Smooth muscle cell of bladder (primary cell): ENCODE data around the gene CYP2A6. TPM values are rescaled to one million over a fixed set of nuclear protein-coding genes. Genes with fewer than 3 reads are reported as not detected.

Experiments used
- total RNA-seq: library from RNA; depleted of rRNA; stranded (reverse); fragments of >200 nt; gene quantifications from 2 replicates; pipeline ENCODE4 v1.2.3, GENCODE V29; 2014

Gene CYP2A6, protein sequence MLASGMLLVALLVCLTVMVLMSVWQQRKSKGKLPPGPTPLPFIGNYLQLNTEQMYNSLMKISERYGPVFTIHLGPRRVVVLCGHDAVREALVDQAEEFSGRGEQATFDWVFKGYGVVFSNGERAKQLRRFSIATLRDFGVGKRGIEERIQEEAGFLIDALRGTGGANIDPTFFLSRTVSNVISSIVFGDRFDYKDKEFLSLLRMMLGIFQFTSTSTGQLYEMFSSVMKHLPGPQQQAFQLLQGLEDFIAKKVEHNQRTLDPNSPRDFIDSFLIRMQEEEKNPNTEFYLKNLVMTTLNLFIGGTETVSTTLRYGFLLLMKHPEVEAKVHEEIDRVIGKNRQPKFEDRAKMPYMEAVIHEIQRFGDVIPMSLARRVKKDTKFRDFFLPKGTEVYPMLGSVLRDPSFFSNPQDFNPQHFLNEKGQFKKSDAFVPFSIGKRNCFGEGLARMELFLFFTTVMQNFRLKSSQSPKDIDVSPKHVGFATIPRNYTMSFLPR
- not detected in 2 replicates for total RNA-seq

DNA sequence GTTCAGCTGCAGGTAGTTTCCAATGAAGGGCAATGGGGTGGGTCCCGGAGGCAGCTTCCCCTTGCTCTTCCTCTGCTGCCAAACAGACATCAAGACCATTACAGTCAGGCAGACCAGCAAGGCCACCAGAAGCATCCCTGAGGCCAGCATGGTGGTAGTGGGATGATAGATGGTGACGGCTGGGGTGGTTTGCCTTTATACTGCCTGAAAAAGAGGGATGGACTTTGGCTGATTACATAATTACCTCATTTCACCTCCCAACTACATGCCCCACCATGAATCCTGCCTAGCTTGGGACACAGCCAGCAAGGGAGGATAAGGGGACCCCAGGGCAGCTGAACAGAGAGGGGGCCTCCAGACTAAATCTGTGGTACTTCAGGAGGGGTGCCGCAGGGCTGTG is at the start of gene CYP2A6:
CYP2A6 (minus strand) TSS at position 171 of the 400 bp plus-strand sequence; CDS start at position 150, 21 bp downstream.

DNA sequence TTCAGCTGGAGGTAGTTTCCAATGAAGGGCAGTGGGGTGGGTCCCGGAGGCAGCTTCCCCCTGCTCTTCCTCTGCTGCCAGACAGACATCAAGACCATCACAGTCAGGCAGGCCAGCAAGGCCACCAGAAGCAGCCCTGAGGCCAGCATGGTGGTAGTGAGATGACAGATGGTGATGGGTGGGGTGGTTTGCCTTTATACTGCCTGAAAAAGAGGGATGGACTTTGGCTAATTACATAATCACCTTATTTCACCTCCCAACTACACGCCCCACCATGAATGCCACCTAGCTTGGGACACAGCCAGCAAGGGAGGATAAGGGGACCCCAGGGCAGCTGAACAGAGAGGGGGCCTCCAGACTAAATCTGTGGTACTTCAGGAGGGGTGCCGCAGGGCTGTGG is 31.8 kb upstream of the CYP2A6 start, which contains the start of gene CYP2A7:
CYP2A7 (minus strand) TSS at position 170 of the 400 bp plus-strand sequence; CDS start at position 149, 21 bp downstream.

DNA sequence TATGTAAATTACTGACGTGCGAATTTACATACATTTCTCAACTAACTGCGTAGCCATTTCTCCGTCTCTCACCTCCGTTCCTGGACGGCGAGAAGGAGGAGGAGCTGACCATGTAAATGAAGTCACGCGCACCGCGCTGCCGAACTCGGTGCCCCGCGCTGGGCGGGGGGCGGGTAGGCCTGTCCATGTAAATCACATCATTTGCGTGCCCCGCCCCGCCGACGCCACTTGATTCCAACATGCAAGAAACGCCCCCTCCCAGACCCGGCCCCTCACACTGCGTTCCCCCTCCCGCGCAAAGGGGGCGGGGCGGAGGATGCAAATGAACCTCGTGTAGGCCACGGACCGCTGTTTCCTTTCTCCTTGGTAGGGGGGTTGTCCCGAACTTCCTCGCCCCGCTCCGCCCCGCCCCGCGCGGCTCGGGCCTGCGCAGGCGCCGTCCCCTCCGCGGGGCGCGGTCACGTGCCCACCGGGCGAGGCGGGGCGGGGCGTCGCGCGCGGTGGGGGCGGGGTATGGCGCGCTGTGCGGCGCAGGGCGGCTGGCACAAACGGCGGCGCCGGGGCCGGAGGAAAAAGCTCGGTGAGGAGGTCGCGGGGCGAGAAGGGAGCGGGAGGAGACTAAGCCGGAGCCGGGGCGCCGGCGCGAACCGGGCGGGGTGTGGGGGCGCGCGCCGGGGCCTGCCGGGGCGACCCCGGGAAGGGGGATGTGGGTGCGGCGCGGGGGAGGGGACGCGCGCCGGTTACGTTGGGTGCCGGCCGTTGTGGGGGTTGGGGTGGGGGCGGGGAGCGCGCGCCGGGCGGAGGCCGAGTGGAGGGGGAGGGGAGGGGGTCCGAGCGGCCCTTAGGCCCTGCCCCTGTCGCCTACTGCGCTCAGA is 51.3 kb downstream of the CYP2A6 start, which contains the start of gene EGLN2:
EGLN2 (plus strand) TSS at position 509 of the 875 bp plus-strand sequence. CDS start 1,382 bp downstream, outside the sequence.

Other genes with a start within 250 kb of the CYP2A6 start
- gene LTBP4, start 249.1 kb downstream of the CYP2A6 start, total RNA-seq: 20.1 and 36.6 TPM in 2 replicates
- 12.9 and 19.4 TPM in 2 replicates for gene NUMBL, start 159.8 kb downstream of the CYP2A6 start, total RNA-seq
- gene COQ8B, start 133.6 kb downstream of the CYP2A6 start, total RNA-seq: 28.5 and 36.7 TPM in 2 replicates
- 10.5 and 12.6 TPM in 2 replicates for gene ITPKC, start 133.3 kb downstream of the CYP2A6 start, total RNA-seq
- gene ACTMAP, start 100.0 kb downstream of the CYP2A6 start, total RNA-seq: 0.37 and 0.57 TPM in 2 replicates
- 33.3 and 61.4 TPM in 2 replicates for gene SNRPA, start 99.2 kb downstream of the CYP2A6 start, total RNA-seq
- 0.18 TPM in 1 of 2 replicates, not detected in the other for gene MIA, start 74.9 kb downstream of the CYP2A6 start, total RNA-seq
- gene RAB4B, start 72.2 kb downstream of the CYP2A6 start, total RNA-seq: 6.3 and 7.1 TPM in 2 replicates
- 70.5 and 73.9 TPM in 2 replicates for gene EGLN2, start 51.3 kb downstream of the CYP2A6 start, total RNA-seq
- gene CYP2A7, start 31.8 kb upstream of the CYP2A6 start, total RNA-seq: not detected in 2 replicates
- not detected in 2 replicates for gene CYP2B6, start 140.8 kb upstream of the CYP2A6 start, total RNA-seq
- not detected in 2 replicates for gene CYP2A13, start 238.0 kb upstream of the CYP2A6 start, total RNA-seq